Osteoblast (primary cell): Measurements from ENCODE around the gene METTL21A. TPM values are rescaled to one million over a fixed set of nuclear protein-coding genes. Genes with fewer than 3 reads are reported as not detected.

Experiments
- DNase-seq: peaks from one replicate; pipeline ENCODE4 v3.0.0; 2011; ENCODE audit warnings: low spot score, mixed read lengths; ENCODE audit not compliant: insufficient read length; ENCODE audit errors: missing footprints
- H2AFZ ChIP-seq: 2 replicates; pipeline ENCODE4 v1.6.0; 2011; ENCODE audit warnings: mild to moderate bottlenecking, low read length
- H3K27ac ChIP-seq: 2 replicates; pipeline ENCODE4 v1.5.1; 2011; ENCODE audit warnings: mild to moderate bottlenecking, low read depth, low read length, moderate library complexity
- H3K27me3 ChIP-seq: 2 replicates; pipeline ENCODE4 v1.6.0; 2012; ENCODE audit warnings: mild to moderate bottlenecking, control low read depth, inconsistent platforms, low read length, moderate library complexity; ENCODE audit not compliant: insufficient read depth
- H3K36me3 ChIP-seq: 2 replicates; pipeline ENCODE4 v1.5.1; 2011; ENCODE audit warnings: mild to moderate bottlenecking, low read length, control low read depth, moderate library complexity; ENCODE audit not compliant: insufficient read depth
- H3K4me1 ChIP-seq: 2 replicates; pipeline ENCODE4 v1.5.1; 2011; ENCODE audit warnings: mild to moderate bottlenecking, low read length, control low read depth, moderate library complexity; ENCODE audit not compliant: insufficient read depth
- H3K4me2 ChIP-seq: 2 replicates; pipeline ENCODE4 v1.6.0; 2011; ENCODE audit warnings: mild to moderate bottlenecking, low read length; ENCODE audit not compliant: insufficient read depth
- H3K4me3 ChIP-seq: fragments of 200-600 bp; sonication (generic); 3 replicates; pipeline ENCODE4 v1.5.1; 2012; ENCODE audit warnings: mild to moderate bottlenecking, low read length, inconsistent platforms; ENCODE audit not compliant: insufficient read depth
- H3K79me2 ChIP-seq: 2 replicates; pipeline ENCODE4 v1.6.0; 2012; ENCODE audit warnings: mild to moderate bottlenecking, low read length, control low read depth, inconsistent platforms; ENCODE audit not compliant: insufficient read depth
- H3K9me3 ChIP-seq: 2 replicates; pipeline ENCODE4 v1.5.1; 2011; ENCODE audit warnings: low read depth, low read length, control low read depth
- H4K20me1 ChIP-seq: 2 replicates; pipeline ENCODE4 v1.6.0; 2012; ENCODE audit warnings: mild to moderate bottlenecking, low read length, control low read depth; ENCODE audit not compliant: insufficient read depth
- small RNA-seq: library from RNA; depleted of rRNA; stranded (forward); fragments of <200 nt; gene quantifications from one replicate; pipeline ENCODE3, GENCODE V24; 2012
- total RNA-seq: library from RNA; depleted of rRNA; stranded (reverse); fragments of >200 nt; gene quantifications from 2 replicates; pipeline ENCODE4 v1.2.3, GENCODE V29; 2012
- TF ChIP-seq, protein P1 (sequence below): IDR thresholded peaks from 2 replicates; pipeline ENCODE4 v1.5.1; 2011; ENCODE audit warnings: mild to moderate bottlenecking, low read depth, low read length, moderate library complexity; ENCODE audit errors: extremely low read depth

Gene METTL21A
- total RNA-seq, 1 donor: 13.4 TPM

DNA sequence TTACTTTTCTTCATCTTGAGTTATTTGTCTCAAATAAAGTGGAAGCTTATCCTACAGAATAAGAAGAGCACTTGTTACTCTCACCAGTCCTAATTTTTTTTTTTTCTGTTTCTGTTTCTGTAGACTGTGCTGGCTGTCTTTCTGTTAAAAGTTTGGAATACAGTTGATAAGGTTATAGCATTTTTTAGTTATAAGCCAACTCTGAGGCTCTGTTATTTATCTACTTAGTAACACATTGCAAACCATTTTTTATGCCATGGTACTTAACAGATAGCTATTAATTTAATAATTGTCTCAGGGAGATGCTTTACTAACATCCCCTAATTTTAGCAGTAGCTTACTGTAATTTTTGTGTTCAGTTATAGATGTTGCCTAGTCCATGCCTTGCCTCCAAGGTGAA is 57.5 kb downstream of the METTL21A start:
- Histone ChIP-seq H3K79me2 (peaks cover 4% of the 10 kb centered on the region), H3K4me2 (no peak overlapping the region), H3K9me3 (no peaks in the 10 kb centered on the region), H2AFZ (no peak overlapping the region), H3K27ac (no peak overlapping the region), H3K4me3 (no peak overlapping the region), H3K4me1 (no peaks in the 10 kb centered on the region), H3K27me3 (no peaks in the 10 kb centered on the region), H4K20me1 (no peaks in the 10 kb centered on the region), H3K36me3 (peaks cover 39% of the 10 kb centered on the region)
- DNase-seq: peak; percentile 26
- TF ChIP-seq, protein P1, sequence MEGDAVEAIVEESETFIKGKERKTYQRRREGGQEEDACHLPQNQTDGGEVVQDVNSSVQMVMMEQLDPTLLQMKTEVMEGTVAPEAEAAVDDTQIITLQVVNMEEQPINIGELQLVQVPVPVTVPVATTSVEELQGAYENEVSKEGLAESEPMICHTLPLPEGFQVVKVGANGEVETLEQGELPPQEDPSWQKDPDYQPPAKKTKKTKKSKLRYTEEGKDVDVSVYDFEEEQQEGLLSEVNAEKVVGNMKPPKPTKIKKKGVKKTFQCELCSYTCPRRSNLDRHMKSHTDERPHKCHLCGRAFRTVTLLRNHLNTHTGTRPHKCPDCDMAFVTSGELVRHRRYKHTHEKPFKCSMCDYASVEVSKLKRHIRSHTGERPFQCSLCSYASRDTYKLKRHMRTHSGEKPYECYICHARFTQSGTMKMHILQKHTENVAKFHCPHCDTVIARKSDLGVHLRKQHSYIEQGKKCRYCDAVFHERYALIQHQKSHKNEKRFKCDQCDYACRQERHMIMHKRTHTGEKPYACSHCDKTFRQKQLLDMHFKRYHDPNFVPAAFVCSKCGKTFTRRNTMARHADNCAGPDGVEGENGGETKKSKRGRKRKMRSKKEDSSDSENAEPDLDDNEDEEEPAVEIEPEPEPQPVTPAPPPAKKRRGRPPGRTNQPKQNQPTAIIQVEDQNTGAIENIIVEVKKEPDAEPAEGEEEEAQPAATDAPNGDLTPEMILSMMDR: no peak

DNA sequence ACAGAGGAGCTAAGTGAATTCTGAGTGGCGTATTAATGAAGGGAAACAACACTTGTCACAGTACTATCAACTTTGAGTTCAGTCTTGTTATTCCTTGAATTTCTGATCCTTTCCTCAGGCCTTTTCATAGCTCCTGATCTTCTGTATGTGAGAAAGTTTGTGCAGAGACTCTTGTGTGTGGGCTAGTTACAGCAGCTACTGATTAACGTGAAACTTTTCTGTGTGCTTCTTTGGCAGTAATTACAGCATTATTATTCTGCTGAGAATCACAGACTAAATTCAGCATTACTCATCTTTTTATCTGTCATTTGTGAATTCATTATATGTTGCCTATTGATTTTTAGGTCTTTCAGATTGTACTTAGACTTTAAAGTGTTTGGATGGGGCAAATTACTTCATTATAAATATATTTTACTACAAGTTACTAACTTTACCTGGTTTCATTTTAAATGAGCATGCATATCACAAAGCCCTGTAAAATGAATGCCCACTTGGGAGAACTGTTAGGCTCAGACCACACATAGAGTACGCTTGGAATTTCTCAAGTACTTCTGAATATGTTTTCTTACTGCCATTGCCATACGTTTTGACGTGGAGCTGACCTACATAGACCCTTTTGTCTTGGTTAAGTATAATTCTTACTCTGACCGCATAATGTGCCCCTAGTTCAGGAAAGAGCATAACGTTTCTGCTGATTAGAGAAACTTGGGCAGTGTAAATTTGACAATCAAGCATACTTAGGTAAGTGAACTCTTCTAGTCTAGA is 59.3 kb downstream of the METTL21A start:
- TF ChIP-seq, protein P1: no peak
- H3K36me3 ChIP-seq: peaks cover 36% of the 10 kb centered on the region
- H3K4me2 ChIP-seq: no peak overlapping the region

More for the DNA sequence above, 59.3 kb downstream of the METTL21A start:
- no peak for DNase-seq
- no peaks in the 10 kb centered on the region for H3K9me3 ChIP-seq
- H2AFZ ChIP-seq: no peak overlapping the region
- H3K27ac ChIP-seq: no peak overlapping the region
- H3K4me1 ChIP-seq: peaks cover 9% of the 10 kb centered on the region
- H3K79me2 ChIP-seq: peaks cover 9% of the 10 kb centered on the region
- no peaks in the 10 kb centered on the region for H3K27me3 ChIP-seq
- no peak overlapping the region for H3K4me3 ChIP-seq
- no peaks in the 10 kb centered on the region for H4K20me1 ChIP-seq

Small RNA genes within 50 kb of the gene (small RNA-seq; reads per million reads assigned to genes)
- not detected for gene RPS29P9

Other genes starting within 250 kb of the METTL21A start
- 32.1 and 38.4 TPM in 2 replicates for gene CREB1, start 95.4 kb downstream of the METTL21A start, total RNA-seq
- gene CCNYL1, start 86.2 kb upstream of the METTL21A start, total RNA-seq: 14.1 and 15.9 TPM in 2 replicates
- 10.6 and 12.7 TPM in 2 replicates for gene FZD5, start 144.5 kb upstream of the METTL21A start, total RNA-seq